ENCODE results near the gene POU2F2. TPM values are rescaled to one million over a fixed set of nuclear protein-coding genes. Genes with fewer than 3 reads are reported as not detected.

The POU2F2 gene
- total and polyA plus RNA-seq, 9 of the 15 experiments (the other 6 are each of a cell fraction or from before 2014, with no cell fraction given), result 0.03 to 0.68 (median 0.14) TPM

DNA sequence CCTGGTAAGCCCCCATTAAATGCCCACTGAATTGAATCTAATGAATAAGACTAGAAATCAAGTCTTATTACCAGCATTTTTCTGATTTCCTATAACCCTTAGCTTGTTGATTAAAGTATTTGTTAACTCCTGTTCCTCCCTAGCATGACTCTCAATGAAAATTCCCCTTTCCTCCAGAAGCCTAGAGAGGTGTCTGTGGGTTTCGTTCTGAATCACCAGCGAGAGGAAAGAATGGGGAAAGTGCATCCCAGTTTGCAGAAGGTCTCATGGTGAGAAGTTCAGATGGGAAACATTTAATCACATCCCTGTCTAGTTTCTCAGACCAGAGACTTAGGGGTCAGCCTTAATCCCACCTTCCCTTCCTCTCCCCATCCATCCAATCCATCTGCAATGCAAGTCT lies 26.9 kb downstream of the POU2F2 start (continued):
- TF ChIP-seq PPARD (CRISPR knock-in tag; IDR thresholded peaks at IDR 0.05) (no peak), ZNF77 (CRISPR knock-in tag; IDR thresholded peaks at IDR 0.05) (no peak), NFIC (IDR thresholded peaks at IDR 0.05) (no peak), ETS2 (tag; IDR thresholded peaks at IDR 0.05; ENCODE audit: borderline replicate concordance, poor library complexity, severe bottlenecking) (no peak), SIN3A (IDR thresholded peaks at IDR 0.05; ENCODE audit: borderline replicate concordance in 2 of 2, control insufficient read depth in 1 of 2, low read depth in 2 of 2, low read length in 2 of 2) (no peak), ZNF124 (CRISPR knock-in tag; IDR thresholded peaks at IDR 0.05) (no peak)
- TF ChIP-seq, protein P1, sequence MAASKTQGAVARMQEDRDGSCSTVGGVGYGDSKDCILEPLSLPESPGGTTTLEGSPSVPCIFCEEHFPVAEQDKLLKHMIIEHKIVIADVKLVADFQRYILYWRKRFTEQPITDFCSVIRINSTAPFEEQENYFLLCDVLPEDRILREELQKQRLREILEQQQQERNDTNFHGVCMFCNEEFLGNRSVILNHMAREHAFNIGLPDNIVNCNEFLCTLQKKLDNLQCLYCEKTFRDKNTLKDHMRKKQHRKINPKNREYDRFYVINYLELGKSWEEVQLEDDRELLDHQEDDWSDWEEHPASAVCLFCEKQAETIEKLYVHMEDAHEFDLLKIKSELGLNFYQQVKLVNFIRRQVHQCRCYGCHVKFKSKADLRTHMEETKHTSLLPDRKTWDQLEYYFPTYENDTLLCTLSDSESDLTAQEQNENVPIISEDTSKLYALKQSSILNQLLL (CRISPR knock-in tag; IDR thresholded peaks at IDR 0.05; ENCODE audit: borderline replicate concordance), result no peak
- TF ChIP-seq, protein P2, sequence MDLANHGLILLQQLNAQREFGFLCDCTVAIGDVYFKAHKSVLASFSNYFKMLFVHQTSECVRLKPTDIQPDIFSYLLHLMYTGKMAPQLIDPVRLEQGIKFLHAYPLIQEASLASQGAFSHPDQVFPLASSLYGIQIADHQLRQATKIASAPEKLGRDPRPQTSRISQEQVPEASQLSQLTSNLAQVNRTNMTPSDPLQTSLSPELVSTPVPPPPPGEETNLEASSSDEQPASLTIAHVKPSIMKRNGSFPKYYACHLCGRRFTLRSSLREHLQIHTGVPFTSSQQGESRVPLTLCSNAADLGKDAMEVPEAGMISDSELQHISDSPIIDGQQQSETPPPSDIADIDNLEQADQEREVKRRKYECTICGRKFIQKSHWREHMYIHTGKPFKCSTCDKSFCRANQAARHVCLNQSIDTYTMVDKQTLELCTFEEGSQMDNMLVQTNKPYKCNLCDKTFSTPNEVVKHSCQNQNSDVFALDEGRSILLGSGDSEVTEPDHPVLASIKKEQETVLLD (IDR thresholded peaks at IDR 0.05), result no peak
- TF ChIP-seq, protein P3, sequence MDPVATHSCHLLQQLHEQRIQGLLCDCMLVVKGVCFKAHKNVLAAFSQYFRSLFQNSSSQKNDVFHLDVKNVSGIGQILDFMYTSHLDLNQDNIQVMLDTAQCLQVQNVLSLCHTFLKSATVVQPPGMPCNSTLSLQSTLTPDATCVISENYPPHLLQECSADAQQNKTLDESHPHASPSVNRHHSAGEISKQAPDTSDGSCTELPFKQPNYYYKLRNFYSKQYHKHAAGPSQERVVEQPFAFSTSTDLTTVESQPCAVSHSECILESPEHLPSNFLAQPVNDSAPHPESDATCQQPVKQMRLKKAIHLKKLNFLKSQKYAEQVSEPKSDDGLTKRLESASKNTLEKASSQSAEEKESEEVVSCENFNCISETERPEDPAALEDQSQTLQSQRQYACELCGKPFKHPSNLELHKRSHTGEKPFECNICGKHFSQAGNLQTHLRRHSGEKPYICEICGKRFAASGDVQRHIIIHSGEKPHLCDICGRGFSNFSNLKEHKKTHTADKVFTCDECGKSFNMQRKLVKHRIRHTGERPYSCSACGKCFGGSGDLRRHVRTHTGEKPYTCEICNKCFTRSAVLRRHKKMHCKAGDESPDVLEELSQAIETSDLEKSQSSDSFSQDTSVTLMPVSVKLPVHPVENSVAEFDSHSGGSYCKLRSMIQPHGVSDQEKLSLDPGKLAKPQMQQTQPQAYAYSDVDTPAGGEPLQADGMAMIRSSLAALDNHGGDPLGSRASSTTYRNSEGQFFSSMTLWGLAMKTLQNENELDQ (CRISPR knock-in tag; IDR thresholded peaks at IDR 0.05; ENCODE audit: borderline replicate concordance), result no peak

All from K562 (cell line).